Mucosa of stomach (tissue), 1 donor: Measurements from ENCODE around the gene LOXHD1.

Experiments used
- H3K27me3 ChIP-seq: one replicate; pipeline ENCODE4 v1.7.0; 2013; ENCODE audit warnings: mild to moderate bottlenecking, low read length; ENCODE audit not compliant: control insufficient read depth, insufficient read depth
- H3K36me3 ChIP-seq: one replicate; pipeline ENCODE4 v1.7.0; 2013; ENCODE audit warnings: low read length; ENCODE audit not compliant: control insufficient read depth, insufficient read depth
- H3K4me1 ChIP-seq: one replicate; pipeline ENCODE4 v1.7.0; 2013; ENCODE audit warnings: mild to moderate bottlenecking, low read length; ENCODE audit not compliant: control insufficient read depth, insufficient read depth
- H3K4me3 ChIP-seq: one replicate; pipeline ENCODE4 v1.7.0; 2013; ENCODE audit warnings: low read length
- H3K9ac ChIP-seq: one replicate; pipeline ENCODE4 v1.7.0; 2013; ENCODE audit warnings: mild to moderate bottlenecking, low read length, moderate library complexity
- H3K9me3 ChIP-seq: one replicate; pipeline ENCODE4 v1.7.0; 2013; ENCODE audit warnings: mild to moderate bottlenecking, low read length, moderate library complexity; ENCODE audit not compliant: control insufficient read depth
- donor health status: Pancreatic carcinoma.

The LOXHD1 gene

GRCh38 chr18:46565256-46565655, 91.8 kb downstream of the LOXHD1 start:
- no peak overlapping the region for H3K9ac ChIP-seq
- no peak overlapping the region for H3K4me3 ChIP-seq
- H3K9me3 ChIP-seq, result no peaks in the 10 kb centered on the region
- no peaks in the 10 kb centered on the region for H3K27me3 ChIP-seq
- H3K36me3 ChIP-seq, result no peaks in the 10 kb centered on the region
- no peaks in the 10 kb centered on the region for H3K4me1 ChIP-seq

GRCh38 chr18:46563317-46563716, 93.7 kb downstream of the LOXHD1 start:
- Histone ChIP-seq H3K4me1 (no peaks in the 10 kb centered on the region), H3K4me3 (no peak overlapping the region), H3K27me3 (no peaks in the 10 kb centered on the region), H3K36me3 (no peaks in the 10 kb centered on the region), H3K9me3 (no peaks in the 10 kb centered on the region), H3K9ac (no peak overlapping the region)

DNA sequence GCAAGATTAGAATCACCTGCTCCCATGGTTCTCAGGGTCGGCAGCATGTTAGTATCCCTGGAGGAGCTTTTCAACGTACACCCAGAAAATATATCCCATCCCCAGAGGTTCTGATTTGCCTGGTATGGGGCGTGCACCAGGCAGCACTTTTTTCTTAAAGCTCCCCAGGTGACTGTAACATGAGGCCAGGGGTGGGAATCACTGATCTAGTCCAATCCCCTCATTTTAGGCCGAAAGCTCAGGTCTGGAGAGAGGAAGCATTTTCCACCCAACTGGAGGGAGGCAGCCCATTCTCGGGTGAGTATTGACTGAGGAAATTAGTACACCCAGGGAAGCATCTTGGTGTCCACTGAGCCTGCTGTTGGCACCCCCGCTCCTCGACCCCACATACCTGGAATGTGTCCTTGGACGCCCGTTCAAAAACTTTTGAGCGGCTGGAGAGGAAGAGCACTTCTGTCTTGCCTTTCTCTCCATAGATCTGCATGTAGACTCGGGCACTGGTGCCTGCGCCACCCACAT, 94.3 kb downstream of the LOXHD1 start:
- H3K9ac ChIP-seq, result no peak overlapping the region
- no peak overlapping the region for H3K4me3 ChIP-seq
- H3K36me3 ChIP-seq, result no peaks in the 10 kb centered on the region
- no peaks in the 10 kb centered on the region for H3K27me3 ChIP-seq
- H3K4me1 ChIP-seq, result no peaks in the 10 kb centered on the region
- no peaks in the 10 kb centered on the region for H3K9me3 ChIP-seq

GRCh38 chr18:46560671-46561045, 96.4 kb downstream of the LOXHD1 start:
- no peak overlapping the region for H3K9ac ChIP-seq
- H3K4me3 ChIP-seq, result no peak overlapping the region
- no peaks in the 10 kb centered on the region for H3K27me3 ChIP-seq
- no peaks in the 10 kb centered on the region for H3K36me3 ChIP-seq
- H3K4me1 ChIP-seq, result no peaks in the 10 kb centered on the region
- H3K9me3 ChIP-seq, result no peaks in the 10 kb centered on the region

GRCh38 chr18:46559946-46560670, 96.9 kb downstream of the LOXHD1 start:
- H3K36me3 ChIP-seq, result no peaks in the 10 kb centered on the region
- no peaks in the 10 kb centered on the region for H3K4me1 ChIP-seq
- H3K4me3 ChIP-seq, result no peak overlapping the region
- H3K9ac ChIP-seq, result no peak overlapping the region
- no peaks in the 10 kb centered on the region for H3K27me3 ChIP-seq
- no peaks in the 10 kb centered on the region for H3K9me3 ChIP-seq

- Histone ChIP-seq H3K9ac (no peak overlapping the region), H3K27me3 (no peaks in the 10 kb centered on the region), H3K4me3 (no peak overlapping the region), H3K9me3 (no peaks in the 10 kb centered on the region), H3K4me1 (no peaks in the 10 kb centered on the region), H3K36me3 (no peaks in the 10 kb centered on the region)
Observed at GRCh38 chr18:46559296-46559695, 97.7 kb downstream of the LOXHD1 start.

GRCh38 chr18:46556590-46557206, 100.3 kb downstream of the LOXHD1 start:
- Histone ChIP-seq H3K9ac (no peak overlapping the region), H3K4me3 (no peak overlapping the region), H3K27me3 (no peaks in the 10 kb centered on the region)

DNA sequence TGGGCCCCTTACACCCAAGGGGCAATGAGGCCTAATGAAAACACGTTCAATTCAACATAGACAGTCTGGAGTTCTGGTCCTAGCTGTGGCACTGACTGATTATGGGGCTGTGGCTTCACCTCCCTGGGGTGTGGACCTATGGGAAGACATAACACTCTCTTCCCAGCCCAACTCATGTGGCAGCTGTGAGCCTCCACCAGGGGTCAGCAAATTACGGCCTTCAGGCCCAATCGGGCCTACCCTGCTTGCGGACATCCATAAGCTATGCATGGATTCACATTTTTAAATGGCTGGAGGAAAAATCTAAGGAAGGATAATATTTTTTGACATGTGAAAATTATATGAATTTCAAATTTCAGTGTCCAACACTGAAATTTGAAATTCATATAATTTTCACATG, 101.3 kb downstream of the LOXHD1 start:
- no peaks in the 10 kb centered on the region for H3K36me3 ChIP-seq
- H3K4me1 ChIP-seq, result no peaks in the 10 kb centered on the region
- H3K4me3 ChIP-seq, result no peak overlapping the region
- no peaks in the 10 kb centered on the region for H3K27me3 ChIP-seq
- no peak overlapping the region for H3K9ac ChIP-seq
- no peaks in the 10 kb centered on the region for H3K9me3 ChIP-seq

More at GRCh38 chr18:46556590-46557206, 100.3 kb downstream of the LOXHD1 start:
- Histone ChIP-seq H3K9me3 (no peaks in the 10 kb centered on the region), H3K36me3 (no peaks in the 10 kb centered on the region), H3K4me1 (no peaks in the 10 kb centered on the region)

DNA sequence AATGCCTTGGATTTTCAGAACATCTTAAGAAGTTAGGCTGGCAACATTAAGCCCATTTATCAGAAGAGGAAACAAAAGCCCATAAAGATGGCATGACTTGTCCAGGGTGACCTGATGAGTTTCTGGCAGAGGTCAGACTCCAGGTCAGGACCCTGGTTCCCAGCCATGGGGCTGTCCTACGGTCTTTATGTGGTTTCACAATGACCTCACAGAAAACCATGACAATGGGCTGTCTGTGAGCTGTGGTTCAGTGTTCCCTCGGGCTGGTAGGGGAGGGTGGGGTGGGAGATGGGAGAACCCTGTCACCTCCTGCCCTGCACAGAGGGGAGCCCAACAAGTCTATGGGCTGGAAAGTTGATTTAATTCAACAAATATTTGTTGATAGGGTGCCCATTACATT, 101.8 kb downstream of the LOXHD1 start:
- Histone ChIP-seq H3K27me3 (no peaks in the 10 kb centered on the region), H3K4me1 (no peaks in the 10 kb centered on the region), H3K9ac (no peak overlapping the region), H3K4me3 (no peak overlapping the region), H3K36me3 (no peaks in the 10 kb centered on the region), H3K9me3 (no peaks in the 10 kb centered on the region)

DNA sequence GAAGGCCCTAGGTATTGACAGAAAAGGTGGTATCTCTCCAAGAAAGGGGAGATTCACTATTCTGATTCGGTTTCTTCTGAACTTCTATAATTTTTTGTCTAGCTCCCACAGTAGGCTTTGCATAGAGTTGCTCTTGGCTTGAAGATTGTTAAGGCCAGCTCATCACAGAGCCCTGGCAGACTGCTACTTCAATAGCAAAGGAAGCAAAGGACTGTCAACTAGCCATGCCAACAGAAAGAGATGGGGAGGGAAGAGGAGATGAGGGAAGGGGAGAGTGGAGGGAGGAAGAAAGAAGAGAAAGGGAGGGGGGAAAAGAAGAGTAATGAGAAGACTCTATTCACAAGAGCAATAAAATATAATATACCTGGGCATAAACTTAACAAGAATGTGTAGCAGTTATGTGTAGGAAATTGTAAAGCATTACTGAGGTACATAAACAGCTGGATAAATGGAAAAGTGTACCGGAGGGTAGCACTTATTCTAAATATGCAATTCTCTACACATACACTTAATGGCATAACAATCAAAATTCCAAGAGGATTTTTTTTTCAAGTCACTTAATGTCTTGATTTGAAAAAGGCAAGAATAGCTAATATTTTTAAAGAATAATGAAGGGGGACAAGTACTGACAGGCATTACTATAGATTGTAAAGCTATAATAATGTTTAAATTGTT, 102.5 kb downstream of the LOXHD1 start:
- no peak overlapping the region for H3K4me3 ChIP-seq

GRCh38 chr18:46550609-46551008, 106.4 kb downstream of the LOXHD1 start:
- Histone ChIP-seq H3K9ac (no peak overlapping the region), H3K36me3 (no peaks in the 10 kb centered on the region), H3K27me3 (no peaks in the 10 kb centered on the region), H3K4me3 (no peak overlapping the region), H3K4me1 (no peaks in the 10 kb centered on the region), H3K9me3 (no peaks in the 10 kb centered on the region)

More for the DNA sequence above, 102.5 kb downstream of the LOXHD1 start:
- Histone ChIP-seq H3K9ac (no peak overlapping the region), H3K4me1 (no peaks in the 10 kb centered on the region), H3K27me3 (no peaks in the 10 kb centered on the region), H3K36me3 (no peaks in the 10 kb centered on the region), H3K9me3 (no peaks in the 10 kb centered on the region)

DNA sequence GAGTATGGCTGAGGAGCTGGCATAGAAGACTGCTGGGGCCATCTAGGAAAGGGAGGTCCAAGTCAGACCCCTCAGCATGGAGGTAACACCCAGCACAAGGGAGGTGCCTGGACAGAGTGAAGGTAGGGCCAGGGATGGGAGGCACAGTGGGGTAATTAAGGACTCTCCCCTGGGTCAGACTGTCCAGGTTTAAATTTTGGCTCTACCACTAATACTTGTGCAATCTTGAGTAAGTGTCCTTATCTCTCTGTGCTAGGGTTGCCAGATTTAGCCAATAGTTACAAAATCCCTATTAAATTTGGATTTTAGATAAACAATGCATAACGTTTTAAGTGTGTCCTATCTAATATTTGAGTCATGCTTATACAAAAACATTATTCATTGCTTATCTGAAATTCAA, 109.5 kb downstream of the LOXHD1 start:
- Histone ChIP-seq H3K36me3 (no peaks in the 10 kb centered on the region), H3K9ac (no peak overlapping the region), H3K27me3 (no peaks in the 10 kb centered on the region), H3K4me3 (no peak overlapping the region), H3K4me1 (no peaks in the 10 kb centered on the region), H3K9me3 (no peaks in the 10 kb centered on the region)
